Gastroesophageal sphincter (tissue), 3 donors: ENCODE measurements around the gene VDAC1.

ENCODE experiments used
- CTCF ChIP-seq, 4 experiments: fragments of 200-600 bp in 2 of 4; fragments of 450-650 bp in 2 of 4; sonication (generic) in 1 of 4; IDR thresholded peaks; one replicate each; pipeline ENCODE4 v1.5.1; 2017 to 2019; ENCODE audit warnings: antibody characterized with exemption in 4 of 4, mild to moderate bottlenecking in 2 of 4, moderate library complexity in 2 of 4
- EP300 ChIP-seq: sonication (generic); formaldehyde crosslinking; IDR thresholded peaks from one replicate; pipeline ENCODE4 v1.6.1; 2017; ENCODE audit warnings: antibody characterized with exemption, mild to moderate bottlenecking
- POLR2A ChIP-seq, 2 donors: fragments of 450-650 bp; IDR thresholded peaks; one replicate each; pipeline ENCODE4 v1.6.1; 2017; ENCODE audit warnings: antibody characterized with exemption in 2 of 2, mild to moderate bottlenecking in 2 of 2, moderate library complexity in 1 of 2
- POLR2AphosphoS5 ChIP-seq: sonication (generic); formaldehyde crosslinking; IDR thresholded peaks from one replicate; pipeline ENCODE4 v1.6.1; 2017; ENCODE audit warnings: antibody characterized with exemption

DNA sequence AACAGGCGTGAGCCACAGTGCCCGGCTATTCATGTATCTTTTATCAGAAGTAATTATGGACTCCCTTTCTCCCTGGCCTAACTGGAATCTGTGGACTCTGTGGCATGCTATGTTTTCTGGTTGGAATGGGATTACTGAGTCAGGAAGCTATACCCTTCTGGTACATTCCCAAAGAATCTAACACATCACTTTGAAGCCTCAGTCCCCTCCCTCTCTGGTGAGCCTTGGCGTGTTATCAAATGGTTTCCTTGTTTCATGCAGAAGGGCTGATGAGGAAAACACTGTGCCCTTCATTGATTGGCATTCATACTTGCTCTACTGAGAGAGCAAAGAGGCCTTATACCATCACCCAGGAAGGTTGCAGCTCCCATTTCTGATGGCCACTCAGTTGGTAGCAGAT lies 59.2 kb downstream of the VDAC1 start:
- TF ChIP-seq CTCF (IDR thresholded peaks at IDR 0.05) (no peak), POLR2A (IDR thresholded peaks at IDR 0.05) (no peak), EP300 (no peak), POLR2AphosphoS5 (no peak)
